HG03442 (cell line): ENCODE measurements around the gene KDM1A.
A peak's percentile ranks its signal among the peaks of the same experiment; 100 is the strongest.
"Not testable (repeated sequence)": the region's sequence is repeated elsewhere in the genome, so short reads cannot be mapped to it uniquely, and the experiment has no call there.

Experiments
- ATAC-seq: cut with Tn5 transposase; IDR thresholded peaks from one replicate; pipeline ENCODE4 v1.9.1; 2021; ENCODE audit warnings: mild to moderate bottlenecking, moderate library complexity; ENCODE audit not compliant: unreplicated experiment

The KDM1A gene

GRCh38 chr1:23010025-23010424 is 9.2 kb upstream of the KDM1A start:
- not testable (repeated sequence) for ATAC-seq

GRCh38 chr1:23013657-23014056 is 5.6 kb upstream of the KDM1A start:
- no peak for ATAC-seq

- ATAC-seq = no peak
These were observed 591 bp upstream of the KDM1A start for GRCh38 chr1:23018661-23019093.

GRCh38 chr1:23019863-23020625 is 776 bp downstream of the KDM1A start:
- peak; percentile 22 for ATAC-seq

GRCh38 chr1:23020706-23021405 is 1.6 kb downstream of the KDM1A start:
- ATAC-seq = no peak

GRCh38 chr1:23021834-23022233 is 2.6 kb downstream of the KDM1A start:
- no peak for ATAC-seq

DNA sequence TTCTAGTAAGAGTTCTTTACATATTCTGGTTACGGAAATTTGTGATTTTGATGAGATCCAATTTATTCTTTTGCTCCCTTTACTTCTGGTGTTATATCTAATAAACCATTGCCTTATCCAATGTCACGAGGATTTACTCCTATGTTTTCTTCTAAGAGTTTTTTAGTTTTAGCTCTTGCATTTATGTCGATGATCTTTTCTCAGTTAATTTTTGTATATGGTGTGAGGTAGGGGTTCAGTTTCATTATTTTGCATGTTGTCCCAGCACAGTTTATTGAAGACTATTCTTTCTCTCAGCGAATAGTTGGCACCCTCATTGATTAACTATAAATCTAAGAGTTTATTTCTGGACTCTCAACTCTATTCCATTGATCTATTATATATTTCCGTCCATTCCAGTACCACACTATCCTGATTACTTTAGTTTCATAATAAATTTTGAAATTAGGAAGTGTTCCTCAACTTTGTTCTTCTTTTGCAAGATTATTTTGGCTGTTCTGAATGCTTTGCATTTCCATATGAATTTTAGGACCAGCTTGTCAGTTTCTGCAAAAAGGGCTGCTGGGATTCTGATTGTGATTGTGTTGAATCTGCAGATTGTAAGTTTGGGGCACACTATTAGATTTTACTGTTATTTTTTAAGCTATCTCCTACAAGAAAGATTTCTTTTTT is 4.0 kb downstream of the KDM1A start:
- ATAC-seq = no peak

DNA sequence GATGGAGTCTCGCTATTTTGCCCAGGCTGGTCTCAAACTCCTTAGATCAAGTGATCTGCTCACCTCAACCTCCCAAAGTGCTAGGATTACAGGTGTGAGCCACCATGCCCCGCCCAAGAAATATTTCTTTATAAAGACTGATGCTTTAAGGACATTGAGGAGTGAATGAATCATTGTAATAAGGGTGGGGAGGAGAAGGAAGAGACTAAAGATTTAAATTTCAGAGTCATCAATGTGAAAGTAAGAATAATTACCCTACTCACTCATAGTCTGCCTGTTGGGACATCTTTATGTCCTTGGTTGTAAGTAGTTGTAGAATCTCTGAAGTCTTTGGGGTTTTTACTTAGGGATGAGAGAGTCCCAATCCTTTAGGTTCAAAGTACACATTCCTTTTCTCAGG is 7.3 kb downstream of the KDM1A start:
- no peak for ATAC-seq

DNA sequence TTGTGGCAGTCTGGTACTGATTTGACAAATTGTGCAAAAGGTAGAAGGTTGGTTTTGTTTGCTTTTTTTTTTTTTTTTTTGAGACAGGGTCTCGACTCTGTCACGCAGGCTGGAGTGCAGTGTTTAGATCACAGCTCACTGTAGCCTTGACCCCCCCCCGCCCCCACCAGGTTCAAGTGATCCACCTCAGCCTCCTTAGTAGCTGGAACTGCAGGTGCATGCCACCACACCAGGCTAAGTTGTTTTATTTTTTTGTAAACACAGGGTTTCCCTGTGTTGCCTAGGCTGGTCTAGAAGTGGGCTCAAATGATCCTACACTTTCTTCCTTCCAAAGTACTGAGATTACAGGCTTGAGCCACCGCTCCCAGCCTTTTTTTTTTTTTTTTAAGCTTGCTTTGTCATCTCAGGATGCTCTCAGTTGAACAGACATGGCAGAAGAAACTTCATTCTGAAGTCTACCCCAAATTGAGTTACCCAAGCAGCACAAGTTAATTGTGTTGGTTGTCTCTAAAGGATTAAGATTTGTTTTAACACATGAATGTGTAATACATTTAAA is 8.2 kb downstream of the KDM1A start:
- ATAC-seq = no peak

DNA sequence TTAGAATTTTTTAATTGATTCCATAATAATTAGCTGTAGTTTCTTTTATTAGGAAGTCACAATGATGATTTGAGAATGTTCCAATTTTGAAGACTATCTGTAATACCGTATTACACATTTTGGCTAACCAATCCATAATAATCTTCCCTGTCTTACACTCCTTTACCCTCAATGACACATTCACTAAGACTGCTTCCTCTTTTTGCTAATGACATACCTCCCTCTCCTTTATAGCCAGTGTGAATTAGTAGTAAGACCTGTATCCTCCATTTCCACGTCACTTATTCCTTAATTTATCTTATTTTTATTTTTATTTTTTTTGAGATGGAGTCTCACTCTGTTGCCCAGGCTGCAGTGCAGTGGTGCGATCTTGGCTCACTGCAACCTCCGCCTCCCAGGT is 10.1 kb downstream of the KDM1A start:
- no peak for ATAC-seq

GRCh38 chr1:23035823-23036452 is 16.7 kb downstream of the KDM1A start:
- no peak for ATAC-seq

DNA sequence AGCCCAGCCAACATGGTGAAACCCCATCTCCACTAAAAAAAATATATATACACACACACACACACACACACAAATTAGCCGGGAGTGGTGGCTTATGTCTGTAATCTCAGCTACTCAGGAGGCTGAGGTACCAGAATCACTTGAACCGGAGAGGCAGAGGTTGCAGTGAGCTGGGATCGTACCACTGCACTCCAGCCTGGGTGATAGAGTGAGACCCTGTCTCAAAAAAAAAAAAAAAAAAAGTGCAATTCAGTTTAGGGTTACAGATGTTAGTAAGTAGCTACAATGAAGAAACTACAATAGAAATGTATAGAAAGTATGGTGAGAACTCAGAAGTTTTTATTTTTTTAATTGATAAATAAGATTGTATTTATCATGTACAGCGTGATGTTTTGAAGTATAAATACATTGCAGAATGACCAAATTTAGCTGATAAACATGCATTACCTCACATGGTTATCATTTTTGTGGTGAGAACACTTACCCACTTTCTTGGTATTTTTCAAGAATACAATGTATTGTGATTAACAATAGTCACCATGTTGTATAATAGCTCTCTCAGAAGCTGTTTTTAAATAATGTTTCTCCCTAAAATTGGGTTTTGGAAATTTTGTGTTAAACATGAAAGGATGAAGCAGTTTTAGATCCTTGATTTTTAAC is 17.9 kb downstream of the KDM1A start:
- ATAC-seq = no peak

GRCh38 chr1:23039308-23039826 is 20.1 kb downstream of the KDM1A start:
- no peak for ATAC-seq

DNA sequence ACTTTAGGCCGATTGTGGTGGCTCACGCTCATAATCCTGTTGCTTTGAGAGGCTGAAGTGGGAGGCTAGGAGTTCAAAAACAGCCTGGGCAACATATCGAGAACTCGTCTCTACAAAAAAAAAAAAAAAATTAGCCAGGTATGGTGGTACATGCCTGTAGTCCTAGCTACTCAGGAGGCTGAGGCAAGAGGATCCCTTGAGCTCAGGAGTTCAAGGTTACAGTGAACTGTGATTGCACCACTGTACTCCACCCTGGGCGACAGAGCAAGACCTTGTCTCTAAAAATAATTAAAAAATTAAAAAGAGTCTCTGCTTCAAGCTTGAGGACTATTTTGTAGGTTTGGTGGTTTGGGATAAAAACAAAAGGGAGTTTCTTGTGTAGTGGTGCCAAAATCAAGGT is 21.2 kb downstream of the KDM1A start:
- ATAC-seq = no peak

GRCh38 chr1:23044035-23044434 is 24.8 kb downstream of the KDM1A start:
- no peak for ATAC-seq

- no peak for ATAC-seq
These were observed 30.9 kb downstream of the KDM1A start for GRCh38 chr1:23050201-23050600.

GRCh38 chr1:23051290-23051909 is 32.1 kb downstream of the KDM1A start:
- ATAC-seq = no peak

DNA sequence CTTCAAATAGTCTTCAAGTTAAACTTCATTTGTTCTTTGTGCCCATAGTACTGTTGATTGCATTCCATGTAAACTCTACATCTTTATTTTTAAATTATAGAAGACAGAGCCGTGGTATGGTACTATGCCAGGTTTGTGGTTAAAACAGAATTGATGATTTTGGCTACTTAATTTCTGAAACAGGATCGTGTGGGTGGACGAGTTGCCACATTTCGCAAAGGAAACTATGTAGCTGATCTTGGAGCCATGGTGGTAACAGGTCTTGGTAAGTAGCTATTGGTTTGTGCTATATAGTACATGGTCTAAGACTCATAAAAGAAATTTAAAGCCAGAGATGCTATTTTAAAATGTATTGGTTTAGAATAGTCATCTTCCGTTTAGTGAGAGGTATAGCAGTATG is 38.0 kb downstream of the KDM1A start:
- ATAC-seq = no peak

DNA sequence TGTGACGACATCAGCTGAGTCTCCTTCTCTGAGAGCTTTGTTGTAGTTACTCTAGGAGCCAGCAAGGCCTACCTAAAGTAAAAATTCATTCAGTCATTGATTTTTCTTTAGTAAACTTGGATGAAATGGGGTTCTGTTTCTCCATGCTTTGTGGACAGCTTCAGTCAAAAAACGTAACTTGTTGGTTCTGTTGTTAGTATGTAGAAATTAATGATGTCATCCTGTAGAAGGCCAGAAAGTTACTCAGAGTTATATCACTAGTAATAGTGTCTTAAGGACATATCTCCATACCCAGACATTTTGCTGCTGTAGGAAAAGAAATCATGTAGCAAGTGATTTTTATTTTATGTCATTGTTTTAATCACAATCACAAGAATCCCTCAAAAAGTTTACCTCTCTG is 43.0 kb downstream of the KDM1A start:
- no peak for ATAC-seq

DNA sequence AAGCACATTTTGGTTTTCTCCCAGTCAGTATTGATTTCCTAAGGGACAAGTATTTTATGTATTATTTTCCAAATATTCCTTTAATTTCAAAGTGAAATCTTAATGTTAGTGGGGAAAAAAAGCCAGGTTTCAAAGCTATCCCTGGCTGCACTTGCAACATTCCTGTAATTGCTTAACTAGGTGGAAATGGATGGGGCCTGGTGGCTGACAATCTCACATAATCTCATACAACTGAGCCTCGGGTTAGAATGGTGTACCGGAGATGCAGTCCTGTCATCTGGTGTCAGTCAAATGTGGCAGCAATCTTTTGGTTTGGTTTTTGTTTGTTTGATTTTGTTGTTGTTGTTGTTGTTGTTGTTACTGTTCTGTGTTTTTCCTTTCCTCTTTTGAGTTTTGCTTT is 46.1 kb downstream of the KDM1A start:
- ATAC-seq = no peak
